HepG2 (cell line): ENCODE measurements around the gene ECSCR. TPM values are rescaled to one million over a fixed set of nuclear protein-coding genes. Genes with fewer than 3 reads are reported as not detected.

Experiments
- AFF4 ChIP-seq: sonication (generic); formaldehyde crosslinking; IDR thresholded peaks from 2 replicates; pipeline ENCODE4 v1.4.0; 2020; ENCODE audit warnings: missing genetic modification reagents
- ARHGAP35 ChIP-seq: sonication (generic); formaldehyde crosslinking; IDR thresholded peaks from 2 replicates; pipeline ENCODE4 v1.9.0; 2022; ENCODE audit warnings: mild to moderate bottlenecking, inconsistent platforms, moderate library complexity, missing genetic modification reagents, borderline replicate concordance
- KDM1A ChIP-seq: IDR thresholded peaks from 2 replicates; pipeline ENCODE4 v1.6.1; 2016; ENCODE audit warnings: missing compliant biosample characterization
- KLF9 ChIP-seq: IDR thresholded peaks from 2 replicates; pipeline ENCODE4 v1.6.1; 2016; ENCODE audit warnings: low read depth
- NR2F1 ChIP-seq, 2 experiments: fragments of 450-650 bp in 1 of 2; formaldehyde crosslinking in 1 of 2; IDR thresholded peaks; 2 replicates each; pipeline versions ENCODE4 v1.5.0 to v1.6.1; 2016 to 2020; ENCODE audit warnings: mild to moderate bottlenecking in 1 of 2, missing compliant biosample characterization in 1 of 2, missing genetic modification reagents in 1 of 2, moderate library complexity in 1 of 2
- SUZ12 ChIP-seq: fragments of 150-350 bp; IDR thresholded peaks from 2 replicates; pipeline ENCODE4 v1.6.1; 2014; ENCODE audit warnings: low read depth, low read length
- ZBTB14 ChIP-seq: sonication (generic); formaldehyde crosslinking; IDR thresholded peaks from 2 replicates; pipeline ENCODE4 v1.4.0; 2020; ENCODE audit warnings: missing genetic modification reagents
- ZBTB40 ChIP-seq, 2 experiments: fragments of 450-650 bp in 1 of 2; sonication (generic) in 1 of 2; formaldehyde crosslinking in 1 of 2; IDR thresholded peaks; 2 replicates each; pipeline versions ENCODE4 v1.6.1 to v1.8.0; 2016 to 2022; ENCODE audit warnings: antibody characterized with exemption in 1 of 2, mild to moderate bottlenecking in 1 of 2, missing genetic modification reagents in 1 of 2
- ZBTB42 ChIP-seq: sonication (generic); formaldehyde crosslinking; IDR thresholded peaks from 2 replicates; pipeline ENCODE4 v1.5.0; 2020; ENCODE audit warnings: mild to moderate bottlenecking, missing genetic modification reagents
- ZNF557 ChIP-seq: sonication (generic); formaldehyde crosslinking; IDR thresholded peaks from 2 replicates; pipeline ENCODE4 v1.4.0; 2020; ENCODE audit warnings: missing genetic modification reagents
- ZSCAN29 ChIP-seq: sonication (generic); formaldehyde crosslinking; conservative IDR thresholded peaks from 2 replicates; pipeline ENCODE4 v1.4.0; 2020; ENCODE audit warnings: mild to moderate bottlenecking, missing genetic modification reagents
- polyA plus RNA-seq, 8 experiments: library from polyadenylated mRNA; depleted of rRNA in 3 of 8; stranded (reverse) in 7 of 8; unstranded in 1 of 8; fragments of >200 nt; fragmentation: Illumina TruSeq in 4 of 8; extraction: Trizol in 4 of 8; gene quantifications; 2 replicates each; pipeline versions ENCODE4 v1.2.1 to v1.2.3, GENCODE V29; 2011 to 2016; ENCODE audit warnings: low read depth in 4 of 8, missing spikeins in 1 of 8, mixed read lengths in 1 of 8; ENCODE audit not compliant: insufficient read depth in 1 of 8
- total RNA-seq, 5 experiments: library from RNA; depleted of rRNA; stranded (reverse); fragments of >200 nt; fragmentation: Illumina TruSeq; extraction: Trizol; gene quantifications; 2 replicates each; pipeline ENCODE4 v1.2.3, GENCODE V29; 2016; ENCODE audit warnings: low read depth in 1 of 5

ECSCR gene
- total and polyA plus RNA-seq, 2 of the 13 experiments (the other 11 are each of a cell fraction or from before 2014, with no cell fraction given), result 0.18 TPM; not detected in 1

- TF ChIP-seq ZBTB40 (IDR thresholded peaks at IDR 0.05) (no peak), ZBTB40 (CRISPR knock-in tag; IDR thresholded peaks at IDR 0.05) (no peak), KLF9 (CRISPR knock-in tag) (no peak), ARHGAP35 (CRISPR knock-in tag) (no peak), SUZ12 (no peak), AFF4 (CRISPR knock-in tag) (no peak), NR2F1 (CRISPR knock-in tag; IDR thresholded peaks at IDR 0.05) (no peak), ZNF557 (no peak), ZBTB14 (CRISPR knock-in tag) (no peak), ZBTB42 (CRISPR knock-in tag) (no peak), KDM1A (CRISPR knock-in tag) (no peak), ZSCAN29 (CRISPR knock-in tag) (no peak)
- TF ChIP-seq, all 625 proteins: peak for 0
Observed at GRCh38 chr5:139399501-139400121, 62.9 kb downstream of the ECSCR start (continued).
